GM20000 (cell line): ENCODE results near the gene SCAMP2.

Source experiments
- DNase-seq: peaks from one replicate; pipeline ENCODE4 v3.0.0; 2012; ENCODE audit warnings: low spot score
- TF ChIP-seq, protein P1 (sequence below): IDR thresholded peaks from 2 replicates; pipeline ENCODE4 v1.5.1; 2012; ENCODE audit warnings: mild to moderate bottlenecking, control low read depth; ENCODE audit errors: extremely low read depth, missing control alignments

Gene SCAMP2

DNA sequence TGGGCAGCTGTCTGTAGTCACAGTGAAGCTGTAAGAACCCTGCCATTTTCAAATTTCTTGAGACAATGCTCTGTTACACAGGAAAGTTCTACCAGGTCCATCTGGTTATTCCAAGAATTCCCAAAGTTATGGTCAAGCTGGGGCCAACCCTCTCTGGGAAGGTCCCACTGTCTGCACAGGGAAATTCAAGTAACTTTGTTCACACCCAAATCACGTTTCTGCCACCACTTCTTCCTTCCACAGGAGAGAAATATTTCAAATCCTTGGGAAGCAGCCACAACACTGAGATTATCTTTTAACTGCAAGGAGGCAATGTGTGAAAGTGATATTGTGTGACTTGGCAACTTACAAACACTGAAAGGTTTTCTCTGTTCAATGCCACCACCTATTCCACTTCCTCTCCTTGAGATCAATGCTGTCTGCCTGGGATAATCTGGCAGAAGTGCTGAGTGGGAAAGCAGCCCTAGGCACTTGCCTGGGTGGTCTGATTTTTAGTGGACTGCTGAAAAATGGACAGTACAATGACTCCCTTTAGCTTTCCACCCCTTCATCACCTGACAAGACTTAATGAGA, 5.6 kb downstream of the SCAMP2 start:
- TF ChIP-seq, protein P1, sequence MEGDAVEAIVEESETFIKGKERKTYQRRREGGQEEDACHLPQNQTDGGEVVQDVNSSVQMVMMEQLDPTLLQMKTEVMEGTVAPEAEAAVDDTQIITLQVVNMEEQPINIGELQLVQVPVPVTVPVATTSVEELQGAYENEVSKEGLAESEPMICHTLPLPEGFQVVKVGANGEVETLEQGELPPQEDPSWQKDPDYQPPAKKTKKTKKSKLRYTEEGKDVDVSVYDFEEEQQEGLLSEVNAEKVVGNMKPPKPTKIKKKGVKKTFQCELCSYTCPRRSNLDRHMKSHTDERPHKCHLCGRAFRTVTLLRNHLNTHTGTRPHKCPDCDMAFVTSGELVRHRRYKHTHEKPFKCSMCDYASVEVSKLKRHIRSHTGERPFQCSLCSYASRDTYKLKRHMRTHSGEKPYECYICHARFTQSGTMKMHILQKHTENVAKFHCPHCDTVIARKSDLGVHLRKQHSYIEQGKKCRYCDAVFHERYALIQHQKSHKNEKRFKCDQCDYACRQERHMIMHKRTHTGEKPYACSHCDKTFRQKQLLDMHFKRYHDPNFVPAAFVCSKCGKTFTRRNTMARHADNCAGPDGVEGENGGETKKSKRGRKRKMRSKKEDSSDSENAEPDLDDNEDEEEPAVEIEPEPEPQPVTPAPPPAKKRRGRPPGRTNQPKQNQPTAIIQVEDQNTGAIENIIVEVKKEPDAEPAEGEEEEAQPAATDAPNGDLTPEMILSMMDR, result no peak

GRCh38 chr15:74866090-74866489, 7.1 kb downstream of the SCAMP2 start:
- DNase-seq, result no peak
- TF ChIP-seq, protein P1, result no peak

More for the DNA sequence above, 5.6 kb downstream of the SCAMP2 start:
- DNase-seq, result no peak

GRCh38 chr15:74865316-74865715, 7.8 kb downstream of the SCAMP2 start:
- TF ChIP-seq, protein P1, result no peak

DNA sequence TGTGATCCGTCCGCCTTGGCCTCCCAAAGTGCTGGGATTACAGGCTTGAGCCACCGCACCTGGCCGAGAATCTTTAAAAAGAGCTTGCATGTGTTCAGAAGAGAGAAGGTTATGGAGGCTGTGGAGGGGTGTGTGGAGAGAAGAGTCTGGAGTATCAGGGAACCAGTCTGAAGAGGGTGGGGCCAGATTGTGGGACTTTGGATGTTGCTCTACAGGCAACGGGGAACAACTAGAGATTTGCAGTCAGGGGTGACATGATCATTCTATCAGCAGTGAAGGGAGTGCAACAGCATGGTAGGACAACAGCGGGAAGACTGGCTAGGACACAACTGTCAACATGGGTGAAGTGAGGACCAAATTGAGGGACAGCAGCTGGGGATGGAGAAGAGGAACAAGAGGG, 8.9 kb downstream of the SCAMP2 start:
- no peak for DNase-seq
- TF ChIP-seq, protein P1, result no peak

More at GRCh38 chr15:74865316-74865715, 7.8 kb downstream of the SCAMP2 start:
- DNase-seq, result no peak

GRCh38 chr15:74863239-74864056, 9.7 kb downstream of the SCAMP2 start:
- TF ChIP-seq, protein P1, result no peak
- DNase-seq, result no peak

GRCh38 chr15:74858369-74858740, 14.8 kb downstream of the SCAMP2 start:
- TF ChIP-seq, protein P1, result no peak
- no peak for DNase-seq

DNA sequence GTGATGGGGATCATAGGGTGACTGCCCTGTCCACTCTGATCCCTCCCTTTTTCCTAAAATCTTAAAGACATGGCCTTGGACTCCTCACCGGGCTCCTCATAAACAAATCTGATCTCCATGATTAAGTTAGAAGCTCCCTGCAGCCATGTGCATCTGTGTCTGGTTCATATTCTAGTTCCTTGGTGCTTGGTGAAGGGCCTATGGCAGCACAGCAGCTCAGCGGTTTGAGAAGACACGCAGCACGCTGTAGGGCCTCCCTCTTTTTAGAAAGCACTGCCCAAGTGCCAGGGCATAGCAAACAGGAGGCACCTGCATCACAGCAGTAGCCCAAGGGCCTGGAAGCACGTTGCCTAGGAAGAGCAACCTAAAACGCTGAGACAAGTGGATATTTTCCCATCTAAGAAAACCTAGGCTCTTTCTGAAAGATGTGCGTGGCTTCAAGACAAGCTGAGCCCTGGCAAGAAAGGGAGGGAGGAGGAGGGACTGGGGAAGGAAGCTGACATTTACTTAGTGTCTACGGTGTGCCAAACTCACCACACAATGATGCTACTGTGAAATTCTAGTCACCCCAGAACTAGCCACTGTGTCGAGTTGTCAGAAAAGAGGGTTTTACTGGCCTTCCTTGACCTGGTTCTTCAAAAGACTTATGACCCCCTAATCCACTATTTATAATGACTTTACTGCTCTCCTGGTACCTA, 15.3 kb downstream of the SCAMP2 start:
- TF ChIP-seq, protein P1, result no peak
- no peak for DNase-seq
